GM12878 (cell line): ENCODE results near the gene NAP1L4. TPM values are rescaled to one million over a fixed set of nuclear protein-coding genes. Genes with fewer than 3 reads are reported as not detected.
A peak's percentile ranks its signal among the peaks of the same experiment; 100 is the strongest.

Experiments
- ATAC-seq: fragments of 200-7000 bp; cut with Tn5 transposase; 3 replicates; pipeline ENCODE4 v1.9.1; 2020; ENCODE audit warnings: mild to moderate bottlenecking, moderate library complexity
- BruUV-seq: library from RNA; stranded (reverse); fragments of 400-500 nt; replicated peaks from 2 replicates; lab custom pipeline; 2021; lab: Mats Ljungman, UMichigan
- CTCF ChIA-PET: fragments of 300-600 bp; sonication (Branson Sonifier 250); formaldehyde crosslinking; extraction: SDS; loops from one replicate; lab custom pipeline; 2021; ENCODE audit warnings: inconsistent platforms; lab: Yijun Ruan, JAX
- POLR2A ChIA-PET: fragments of 350-600 bp; formaldehyde crosslinking; extraction: SDS; loops from one replicate; lab custom pipeline; 2021; ENCODE audit warnings: inconsistent platforms; lab: Charles Lee
- RAD21 ChIA-PET: fragments of 300-600 bp; sonication (Branson Sonifier 250); formaldehyde crosslinking; loops from one replicate; lab custom pipeline; 2023; ENCODE audit warnings: antibody characterized with exemption; ENCODE audit not compliant: unreplicated experiment; lab: Charles Lee
- SMC1A ChIA-PET: fragments of 300-600 bp; sonication (Branson Sonifier 250); formaldehyde crosslinking; loops from one replicate; lab custom pipeline; 2023; ENCODE audit not compliant: unreplicated experiment, uncharacterized antibody; lab: Charles Lee
- DNase-seq: peaks from one replicate; pipeline ENCODE4 v3.0.0-alpha.2; 2011; ENCODE audit warnings: low read depth, low spot score
- FAIRE-seq: peaks from 3 replicates; lab custom pipeline; 2011; peaks lifted over from hg19 to GRCh38; lab: Jason Lieb, UNC
- H2AFZ ChIP-seq: 2 replicates; pipeline ENCODE4 v1.6.0; 2011; ENCODE audit warnings: low read depth, low read length, control low read depth; ENCODE audit not compliant: control insufficient read depth
- H3K27ac ChIP-seq: 2 replicates; pipeline ENCODE4 v1.5.1; 2011; ENCODE audit warnings: control low read depth; ENCODE audit not compliant: control insufficient read depth, insufficient read depth
- H3K27me3 ChIP-seq, 2 experiments: replicated peaks in 1 of 2; 2 replicates each; pipeline versions ENCODE4 v1.6.0 to v1.6.1; 2011; ENCODE audit warnings: low read length in 1 of 2; ENCODE audit not compliant: control insufficient read depth in 2 of 2, insufficient read depth in 2 of 2
- H3K36me3 ChIP-seq, 2 experiments: 2 replicates each; pipeline ENCODE4 v1.5.1; 2011; ENCODE audit warnings: low read length in 1 of 2; ENCODE audit not compliant: control insufficient read depth in 2 of 2, insufficient read depth in 2 of 2
- H3K4me1 ChIP-seq: 2 replicates; pipeline ENCODE4 v1.6.1; 2011; ENCODE audit warnings: mild to moderate bottlenecking, low read length, moderate library complexity, mixed read lengths; ENCODE audit not compliant: control insufficient read depth, insufficient read depth
- H3K4me2 ChIP-seq: 2 replicates; pipeline ENCODE4 v1.6.0; 2011; ENCODE audit warnings: control low read depth; ENCODE audit not compliant: control insufficient read depth, insufficient read depth
- H3K4me3 ChIP-seq: fragments of 200-600 bp; sonication (generic); 2 replicates; pipeline ENCODE4 v1.5.1; 2016
- H3K79me2 ChIP-seq: 2 replicates; pipeline ENCODE4 v1.6.0; 2011; ENCODE audit warnings: low read length; ENCODE audit not compliant: control insufficient read depth, insufficient read depth
- H3K9ac ChIP-seq: 2 replicates; pipeline ENCODE4 v1.8.0; 2011; ENCODE audit warnings: low read length, control low read depth, mixed read lengths; ENCODE audit not compliant: control insufficient read depth, insufficient read depth
- H3K9me3 ChIP-seq: replicated peaks from 3 replicates; pipeline ENCODE4 v1.5.1; 2011; ENCODE audit warnings: mild to moderate bottlenecking, low read length; ENCODE audit not compliant: control insufficient read depth, insufficient read depth
- H4K20me1 ChIP-seq: 2 replicates; pipeline ENCODE4 v1.6.0; 2011; ENCODE audit not compliant: control insufficient read depth, insufficient read depth
- RAD21 ChIP-seq: IDR thresholded peaks from 2 replicates; pipeline ENCODE4 v1.6.1; 2011; ENCODE audit warnings: mild to moderate bottlenecking, low read depth, low read length, moderate library complexity; ENCODE audit not compliant: insufficient read depth
- WGBS: methylation state at CpG from one replicate; pipeline ENCODE4 v1.1.6; 2016; ENCODE audit warnings: low lambda C conversion rate; ENCODE audit not compliant: insufficient replicate concordance, insufficient coverage; ENCODE audit errors: missing lambda C conversion rate; 5-methylcytosine and 5-hydroxymethylcytosine counted together
- in situ Hi-C: fragments of 300-500 bp; cut with MboI; formaldehyde crosslinking; loops from 9 replicates; pipeline ENCODE4 v1.14.3; 2018; ENCODE audit warnings: mixed read lengths
- intact Hi-C: fragments of 100-400 bp; cut with micrococcal nuclease; formaldehyde crosslinking; loops from one replicate; pipeline ENCODE4 v1.14.2; 2022; ENCODE audit not compliant: unreplicated experiment
- polyA plus RNA-seq, 11 experiments: library from polyadenylated mRNA; depleted of rRNA in 4 of 11; unstranded in 6 of 11; stranded (reverse) in 5 of 11; fragments of >200 nt; fragmentation: Nextera tagmentation in 4 of 11; fragmentation: Illumina TruSeq in 1 of 11; extraction: Ambion mirVana in 4 of 11; extraction: Trizol in 1 of 11; gene quantifications; 1 replicate in 1 of 11; 2 replicates in 10 of 11; pipeline versions ENCODE4 v1.2.1 to v1.2.3, GENCODE V29; 2011 to 2016; ENCODE audit warnings: inconsistent platforms in 2 of 11, missing spikeins in 2 of 11, low read depth in 1 of 11
- total RNA-seq, 4 experiments: library from RNA; depleted of rRNA in 3 of 4; stranded (reverse); fragments of >200 nt in 3 of 4; fragmentation: Illumina TruSeq in 1 of 4; extraction: Trizol in 1 of 4; gene quantifications; 2 replicates each; pipeline versions ENCODE4 v1.2.1 to v1.2.3, GENCODE V29; 2013 to 2021
- TF ChIP-seq, protein P1 (sequence below): IDR thresholded peaks from 2 replicates; pipeline ENCODE4 v1.6.1; 2012; ENCODE audit warnings: improper control_type of control experiment, low read depth, low read length; ENCODE audit not compliant: insufficient replicate concordance
- TF ChIP-seq, protein P2 (sequence below): IDR thresholded peaks from 2 replicates; pipeline ENCODE4 v1.6.1; 2011; ENCODE audit warnings: borderline replicate concordance, low read depth, mild to moderate bottlenecking, moderate library complexity, mixed read lengths, low read length; ENCODE audit not compliant: insufficient read depth; ENCODE audit errors: extremely low read length
- TF ChIP-seq, protein P3 (sequence below): fragments of 450-650 bp; conservative IDR thresholded peaks from 2 replicates; pipeline ENCODE4 v1.6.1; 2017; ENCODE audit warnings: mild to moderate bottlenecking, moderate library complexity

NAP1L4 gene
- total and polyA plus RNA-seq, 10 of the 15 experiments (the other 5 are each of a cell fraction or from before 2014, with no cell fraction given), result 24.8 to 198 (median 114) TPM

DNA sequence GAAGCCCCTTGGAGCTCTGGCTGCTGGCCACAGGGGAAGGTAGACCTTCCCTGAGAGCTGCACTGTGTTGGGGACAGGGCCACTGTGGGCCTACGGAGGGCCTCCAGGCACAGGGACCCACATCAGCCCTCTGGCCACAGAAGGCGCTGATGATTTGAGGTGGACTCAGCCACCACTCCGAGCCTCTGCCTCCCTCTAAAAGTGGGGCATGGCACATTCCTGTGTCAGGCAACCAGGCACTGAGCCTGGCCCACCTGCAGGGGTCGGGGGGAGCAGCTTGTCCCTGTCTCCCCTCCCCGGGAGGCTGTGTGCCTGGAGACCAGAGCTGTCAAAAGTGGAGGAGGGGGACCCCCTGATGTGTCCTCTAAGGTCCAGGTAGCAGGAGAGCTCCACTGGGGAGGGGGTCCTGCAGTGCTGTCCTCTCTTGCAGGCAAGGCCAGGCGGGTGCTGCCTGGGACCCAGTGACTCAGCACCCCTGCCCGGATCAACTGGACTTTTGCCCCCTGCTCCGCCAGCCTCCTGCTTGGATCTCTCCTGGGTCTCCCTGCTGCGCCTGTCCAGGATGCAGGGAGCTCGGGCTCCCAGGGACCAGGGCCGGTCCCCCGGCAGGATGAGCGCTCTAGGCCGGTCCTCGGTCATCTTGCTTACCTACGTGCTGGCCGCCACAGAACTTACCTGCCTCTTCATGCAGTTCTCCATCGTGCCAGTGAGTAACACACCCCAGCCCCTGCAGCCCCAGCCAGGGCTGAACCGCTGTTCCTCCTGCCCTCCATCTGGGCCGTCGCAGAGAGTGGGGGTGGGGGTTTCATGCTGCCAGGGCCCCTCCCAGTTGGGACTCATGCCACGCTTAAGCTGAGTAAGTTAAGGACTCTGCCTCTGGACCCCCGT is 89.1 kb downstream of the NAP1L4 start:
- Histone ChIP-seq H3K4me1 (peaks cover 18% of the 10 kb centered on the region), H3K27me3 (no peaks in the 10 kb centered on the region), H2AFZ (peak overlapping the region; percentile 88), H3K36me3 (no peaks in the 10 kb centered on the region), H3K4me3 (peak overlapping the region; percentile 97), H3K79me2 (no peaks in the 10 kb centered on the region; the same call in 1 of the 2 replicates), H3K27ac (peak overlapping the region; percentile 63), H3K4me2 (peak overlapping the region; percentile 79), H3K9ac (peak overlapping the region; percentile 82), H3K9me3 (no peaks in the 10 kb centered on the region; the same call in 2 of the 3 replicates), H4K20me1 (no peaks in the 10 kb centered on the region)
- ATAC-seq, result peak; percentile 36
- no peak for TF ChIP-seq RAD21
- TF ChIP-seq, protein P1, sequence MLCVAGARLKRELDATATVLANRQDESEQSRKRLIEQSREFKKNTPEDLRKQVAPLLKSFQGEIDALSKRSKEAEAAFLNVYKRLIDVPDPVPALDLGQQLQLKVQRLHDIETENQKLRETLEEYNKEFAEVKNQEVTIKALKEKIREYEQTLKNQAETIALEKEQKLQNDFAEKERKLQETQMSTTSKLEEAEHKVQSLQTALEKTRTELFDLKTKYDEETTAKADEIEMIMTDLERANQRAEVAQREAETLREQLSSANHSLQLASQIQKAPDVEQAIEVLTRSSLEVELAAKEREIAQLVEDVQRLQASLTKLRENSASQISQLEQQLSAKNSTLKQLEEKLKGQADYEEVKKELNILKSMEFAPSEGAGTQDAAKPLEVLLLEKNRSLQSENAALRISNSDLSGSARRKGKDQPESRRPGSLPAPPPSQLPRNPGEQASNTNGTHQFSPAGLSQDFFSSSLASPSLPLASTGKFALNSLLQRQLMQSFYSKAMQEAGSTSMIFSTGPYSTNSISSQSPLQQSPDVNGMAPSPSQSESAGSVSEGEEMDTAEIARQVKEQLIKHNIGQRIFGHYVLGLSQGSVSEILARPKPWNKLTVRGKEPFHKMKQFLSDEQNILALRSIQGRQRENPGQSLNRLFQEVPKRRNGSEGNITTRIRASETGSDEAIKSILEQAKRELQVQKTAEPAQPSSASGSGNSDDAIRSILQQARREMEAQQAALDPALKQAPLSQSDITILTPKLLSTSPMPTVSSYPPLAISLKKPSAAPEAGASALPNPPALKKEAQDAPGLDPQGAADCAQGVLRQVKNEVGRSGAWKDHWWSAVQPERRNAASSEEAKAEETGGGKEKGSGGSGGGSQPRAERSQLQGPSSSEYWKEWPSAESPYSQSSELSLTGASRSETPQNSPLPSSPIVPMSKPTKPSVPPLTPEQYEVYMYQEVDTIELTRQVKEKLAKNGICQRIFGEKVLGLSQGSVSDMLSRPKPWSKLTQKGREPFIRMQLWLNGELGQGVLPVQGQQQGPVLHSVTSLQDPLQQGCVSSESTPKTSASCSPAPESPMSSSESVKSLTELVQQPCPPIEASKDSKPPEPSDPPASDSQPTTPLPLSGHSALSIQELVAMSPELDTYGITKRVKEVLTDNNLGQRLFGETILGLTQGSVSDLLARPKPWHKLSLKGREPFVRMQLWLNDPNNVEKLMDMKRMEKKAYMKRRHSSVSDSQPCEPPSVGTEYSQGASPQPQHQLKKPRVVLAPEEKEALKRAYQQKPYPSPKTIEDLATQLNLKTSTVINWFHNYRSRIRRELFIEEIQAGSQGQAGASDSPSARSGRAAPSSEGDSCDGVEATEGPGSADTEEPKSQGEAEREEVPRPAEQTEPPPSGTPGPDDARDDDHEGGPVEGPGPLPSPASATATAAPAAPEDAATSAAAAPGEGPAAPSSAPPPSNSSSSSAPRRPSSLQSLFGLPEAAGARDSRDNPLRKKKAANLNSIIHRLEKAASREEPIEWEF, result no peak
- TF ChIP-seq, protein P2, sequence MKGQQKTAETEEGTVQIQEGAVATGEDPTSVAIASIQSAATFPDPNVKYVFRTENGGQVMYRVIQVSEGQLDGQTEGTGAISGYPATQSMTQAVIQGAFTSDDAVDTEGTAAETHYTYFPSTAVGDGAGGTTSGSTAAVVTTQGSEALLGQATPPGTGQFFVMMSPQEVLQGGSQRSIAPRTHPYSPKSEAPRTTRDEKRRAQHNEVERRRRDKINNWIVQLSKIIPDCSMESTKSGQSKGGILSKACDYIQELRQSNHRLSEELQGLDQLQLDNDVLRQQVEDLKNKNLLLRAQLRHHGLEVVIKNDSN, result no peak
- TF ChIP-seq, protein P3, sequence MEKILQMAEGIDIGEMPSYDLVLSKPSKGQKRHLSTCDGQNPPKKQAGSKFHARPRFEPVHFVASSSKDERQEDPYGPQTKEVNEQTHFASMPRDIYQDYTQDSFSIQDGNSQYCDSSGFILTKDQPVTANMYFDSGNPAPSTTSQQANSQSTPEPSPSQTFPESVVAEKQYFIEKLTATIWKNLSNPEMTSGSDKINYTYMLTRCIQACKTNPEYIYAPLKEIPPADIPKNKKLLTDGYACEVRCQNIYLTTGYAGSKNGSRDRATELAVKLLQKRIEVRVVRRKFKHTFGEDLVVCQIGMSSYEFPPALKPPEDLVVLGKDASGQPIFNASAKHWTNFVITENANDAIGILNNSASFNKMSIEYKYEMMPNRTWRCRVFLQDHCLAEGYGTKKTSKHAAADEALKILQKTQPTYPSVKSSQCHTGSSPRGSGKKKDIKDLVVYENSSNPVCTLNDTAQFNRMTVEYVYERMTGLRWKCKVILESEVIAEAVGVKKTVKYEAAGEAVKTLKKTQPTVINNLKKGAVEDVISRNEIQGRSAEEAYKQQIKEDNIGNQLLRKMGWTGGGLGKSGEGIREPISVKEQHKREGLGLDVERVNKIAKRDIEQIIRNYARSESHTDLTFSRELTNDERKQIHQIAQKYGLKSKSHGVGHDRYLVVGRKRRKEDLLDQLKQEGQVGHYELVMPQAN, result no peak
- POLR2A ChIA-PET, result interaction anchor here (0.8 to 2.1 kb wide), 3 partner anchors 10 to 203 kb away, joined by 5 to 8 read pairs (median 6); partner anchors contain the start of genes KCNQ1OT1 and PHLDA2
- no peak for FAIRE-seq
- BruUV-seq, result no TSS peak
- DNase-seq, result no peak
- SMC1A ChIA-PET, result interaction anchor here (0.9 to 1.6 kb wide), 3 partner anchors 11 to 371 kb away, joined by 3 to 5 read pairs (median 3); no protein-coding TSS in a partner anchor
- RAD21 ChIA-PET, result interaction anchor here (0.6 to 2.2 kb wide), 5 partner anchors 10 to 87 kb away, joined by 3 to 9 read pairs (median 3); no protein-coding TSS in a partner anchor
- 79% methylated on average over 23 of the region's 23 CpGs for WGBS
- in situ Hi-C loops, result no loop called here
- CTCF ChIA-PET, result interaction anchor here (0.6 to 4.4 kb wide), 5 partner anchors 11 to 189 kb away, joined by 3 to 28 read pairs (median 9); no protein-coding TSS in a partner anchor
- intact Hi-C loops, result no loop called here
